HL-60 (cell line): Measurements from ENCODE around the gene SDF4.

ENCODE experiments used
- GABPA ChIP-seq: IDR thresholded peaks from 2 replicates; pipeline ENCODE4 v1.6.1; 2012; ENCODE audit warnings: low read depth
- POLR2AphosphoS5 ChIP-seq: IDR thresholded peaks from 2 replicates; pipeline ENCODE4 v1.6.1; 2012; ENCODE audit warnings: low read depth
- REST ChIP-seq: IDR thresholded peaks from 2 replicates; pipeline ENCODE4 v1.6.1; 2012; ENCODE audit warnings: low read depth; ENCODE audit not compliant: insufficient replicate concordance
- TF ChIP-seq, protein P1 (sequence below): IDR thresholded peaks from one replicate; pipeline ENCODE4 v1.5.1; 2011; ENCODE audit warnings: low read length, control low read depth, inconsistent platforms; ENCODE audit not compliant: insufficient read depth

GRCh38 chr1:1242461-1243265, 10.9 kb upstream of the SDF4 start:
- TF ChIP-seq, protein P1, sequence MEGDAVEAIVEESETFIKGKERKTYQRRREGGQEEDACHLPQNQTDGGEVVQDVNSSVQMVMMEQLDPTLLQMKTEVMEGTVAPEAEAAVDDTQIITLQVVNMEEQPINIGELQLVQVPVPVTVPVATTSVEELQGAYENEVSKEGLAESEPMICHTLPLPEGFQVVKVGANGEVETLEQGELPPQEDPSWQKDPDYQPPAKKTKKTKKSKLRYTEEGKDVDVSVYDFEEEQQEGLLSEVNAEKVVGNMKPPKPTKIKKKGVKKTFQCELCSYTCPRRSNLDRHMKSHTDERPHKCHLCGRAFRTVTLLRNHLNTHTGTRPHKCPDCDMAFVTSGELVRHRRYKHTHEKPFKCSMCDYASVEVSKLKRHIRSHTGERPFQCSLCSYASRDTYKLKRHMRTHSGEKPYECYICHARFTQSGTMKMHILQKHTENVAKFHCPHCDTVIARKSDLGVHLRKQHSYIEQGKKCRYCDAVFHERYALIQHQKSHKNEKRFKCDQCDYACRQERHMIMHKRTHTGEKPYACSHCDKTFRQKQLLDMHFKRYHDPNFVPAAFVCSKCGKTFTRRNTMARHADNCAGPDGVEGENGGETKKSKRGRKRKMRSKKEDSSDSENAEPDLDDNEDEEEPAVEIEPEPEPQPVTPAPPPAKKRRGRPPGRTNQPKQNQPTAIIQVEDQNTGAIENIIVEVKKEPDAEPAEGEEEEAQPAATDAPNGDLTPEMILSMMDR = no peak
- no peak for TF ChIP-seq POLR2AphosphoS5
- TF ChIP-seq REST = no peak
- no peak for TF ChIP-seq GABPA
